Activated T-cell treated with anti-CD3 and anti-CD28 coated beads for 4 hours (primary cell): ENCODE data around the gene TES.
"Not testable (repeated sequence)": the region's sequence is repeated elsewhere in the genome, so short reads cannot be mapped to it uniquely, and the experiment has no call there.

ENCODE experiments used
- DNase-seq: peaks from one replicate; pipeline ENCODE4 v3.0.0-alpha.2; 2020

Gene TES

GRCh38 chr7:116293633-116294032, 83.3 kb downstream of the TES start:
- no peak for DNase-seq

- DNase-seq = not testable (repeated sequence)
Measured at GRCh38 chr7:116295903-116296302, 85.6 kb downstream of the TES start.

GRCh38 chr7:116298055-116298454, 87.7 kb downstream of the TES start:
- DNase-seq = no peak

- DNase-seq = no peak
Measured at GRCh38 chr7:116298576-116298975, 88.2 kb downstream of the TES start.

GRCh38 chr7:116305485-116306408, 95.4 kb downstream of the TES start:
- DNase-seq = no peak

- DNase-seq = no peak
Measured at GRCh38 chr7:116306409-116307048, 96.2 kb downstream of the TES start.

- DNase-seq = no peak
Measured at GRCh38 chr7:116307253-116307652, 96.9 kb downstream of the TES start.
